Measurements from ENCODE around the gene CADM1. TPM values are rescaled to one million over a fixed set of nuclear protein-coding genes. Genes with fewer than 3 reads are reported as not detected.

Gene CADM1
- total RNA-seq, 1 experiment from 2014 or later, result 0.79 TPM

- TF ChIP-seq JUND (IDR thresholded peaks at IDR 0.05) (no peak), CEBPB (IDR thresholded peaks at IDR 0.05; ENCODE audit: low read depth) (no peak), RAD21 (IDR thresholded peaks at IDR 0.05; ENCODE audit: low read depth) (no peak)
- H4K20me1 ChIP-seq (ENCODE audit: insufficient read depth), result no peaks in the 10 kb centered on the region
- ATAC-seq, result no peak
- H3K9ac ChIP-seq (ENCODE audit: low read length), result no peak overlapping the region
- intact Hi-C loops (cut with micrococcal nuclease), result no loop called here
- BruUV-seq (replicated peaks), result no TSS peak
- no peaks in the 10 kb centered on the region for H3K27me3 ChIP-seq (ENCODE audit: insufficient read depth, low read length)
- H3K27ac ChIP-seq (ENCODE audit: low read depth, low read length), result no peak overlapping the region
- CTCF ChIA-PET, result no interaction called here
- no peaks in the 10 kb centered on the region; a peak in 1 of 4 replicates for H3K9me3 ChIP-seq (ENCODE audit: control insufficient read depth in 1 of 2, insufficient read depth in 1 of 2, low read depth in 1 of 2, low read length in 2 of 2)
- H2AFZ ChIP-seq (ENCODE audit: low read depth, low read length, poor library complexity, severe bottlenecking), result no peak overlapping the region
- POLR2A ChIA-PET, result no interaction called here
- H3K9me2 ChIP-seq (ENCODE audit: insufficient read depth), result no peaks in the 10 kb centered on the region
- H3K4me3 ChIP-seq (replicated peaks in 1 of 2; ENCODE audit: low read depth in 1 of 2, low read length in 2 of 2), result no peak overlapping the region
- no peaks in the 10 kb centered on the region for H3K79me2 ChIP-seq (ENCODE audit: insufficient read depth, low read length)
- no peak overlapping the region for H3K4me2 ChIP-seq (ENCODE audit: low read length)
- H3K36me3 ChIP-seq (ENCODE audit: control insufficient read depth in 1 of 2, insufficient read depth in 2 of 2, low read length in 2 of 2), result no peaks in the 10 kb centered on the region
- no peak for DNase-seq (ENCODE audit: low read depth, low spot score)
- RAD21 ChIA-PET (ENCODE audit: low non-redundant PET in 1 of 2, low total read pairs in 2 of 2, uncharacterized antibody in 2 of 2, unreplicated experiment in 2 of 2), result no interaction called here
- H3K4me1 ChIP-seq (ENCODE audit: control insufficient read depth in 1 of 2, insufficient read depth in 2 of 2, low read length in 2 of 2), result no peaks in the 10 kb centered on the region
Measured at GRCh38 chr11:115317277-115318185, 186.7 kb downstream of the CADM1 start.

- Histone ChIP-seq H3K9me2 (ENCODE audit: insufficient read depth) (no peaks in the 10 kb centered on the region), H3K79me2 (ENCODE audit: insufficient read depth, low read length) (no peaks in the 10 kb centered on the region), H3K4me3 (replicated peaks in 1 of 2; ENCODE audit: low read depth in 1 of 2, low read length in 2 of 2) (no peak overlapping the region), H2AFZ (ENCODE audit: low read depth, low read length, poor library complexity, severe bottlenecking) (no peak overlapping the region), H3K27ac (ENCODE audit: low read depth, low read length) (no peak overlapping the region), H3K9ac (ENCODE audit: low read length) (no peak overlapping the region), H3K9me3 (ENCODE audit: control insufficient read depth in 1 of 2, insufficient read depth in 1 of 2, low read depth in 1 of 2, low read length in 2 of 2) (peaks cover 0 to 4% of the 10 kb centered on the region in 2 experiments; a peak in 2 of 4 replicates), H3K4me1 (ENCODE audit: control insufficient read depth in 1 of 2, insufficient read depth in 2 of 2, low read length in 2 of 2) (no peaks in the 10 kb centered on the region), H3K27me3 (ENCODE audit: insufficient read depth, low read length) (no peaks in the 10 kb centered on the region), H3K36me3 (ENCODE audit: control insufficient read depth in 1 of 2, insufficient read depth in 2 of 2, low read length in 2 of 2) (no peaks in the 10 kb centered on the region), H4K20me1 (ENCODE audit: insufficient read depth) (no peaks in the 10 kb centered on the region), H3K4me2 (ENCODE audit: low read length) (no peak overlapping the region)
- ATAC-seq, result no peak
- TF ChIP-seq MAX (IDR thresholded peaks at IDR 0.05) (no peak), TCF7L2 (IDR thresholded peaks at IDR 0.05; ENCODE audit: borderline replicate concordance, extremely low read depth, insufficient read depth, insufficient read length) (no peak), CTCF (IDR thresholded peaks at IDR 0.05 in 2 of 3, conservative IDR thresholded peaks at IDR 0.05 in 1 of 3; ENCODE audit: borderline replicate concordance in 1 of 3, insufficient read depth in 1 of 3, low read depth in 2 of 3, low read length in 2 of 3) (no peak), SP1 (IDR thresholded peaks at IDR 0.05; ENCODE audit: low read depth) (no peak), JUND (IDR thresholded peaks at IDR 0.05) (no peak), ELF1 (IDR thresholded peaks at IDR 0.05; ENCODE audit: borderline replicate concordance, low read depth) (no peak), ZBTB33 (IDR thresholded peaks at IDR 0.05; ENCODE audit: extremely low read depth, insufficient replicate concordance, low read length) (no peak), EZH2phosphoT487 (IDR thresholded peaks at IDR 0.05; ENCODE audit: borderline replicate concordance) (no peak)
- ChIA-PET RAD21 (ENCODE audit: low non-redundant PET in 1 of 2, low total read pairs in 2 of 2, uncharacterized antibody in 2 of 2, unreplicated experiment in 2 of 2) (no interaction called here), POLR2A (no interaction called here), CTCF (no interaction called here)
- BruUV-seq (replicated peaks), result no TSS peak
- intact Hi-C loops (cut with micrococcal nuclease), result no loop called here
- DNase-seq (ENCODE audit: low read depth, low spot score), result no peak
Measured at GRCh38 chr11:115316696-115317095, 187.5 kb downstream of the CADM1 start.

Measured in HCT116 (cell line).